GM04504 (cell line): ENCODE measurements around the gene EEF2.

Experiments used
- DNase-seq: peaks from one replicate; pipeline ENCODE4 v3.0.0-alpha.2; 2012; ENCODE audit warnings: low read depth

The EEF2 gene

GRCh38 chr19:3984908-3985642, at the start of gene EEF2:
Gene EEF2 (minus strand): TSS chr19:3985463. CDS start chr19:3985380, 83 bp downstream.
- DNase-seq = peak; percentile 74

- DNase-seq = no peak
These were observed 49.1 kb upstream of the EEF2 start for GRCh38 chr19:4034048-4035017.

- no peak for DNase-seq
These were observed 48.0 kb upstream of the EEF2 start for GRCh38 chr19:4033028-4033956.

- DNase-seq = no peak
These were observed 47.2 kb upstream of the EEF2 start for GRCh38 chr19:4032436-4032835.

GRCh38 chr19:4031420-4031819, 46.2 kb upstream of the EEF2 start:
- no peak for DNase-seq

- no peak for DNase-seq
These were observed 45.7 kb upstream of the EEF2 start for GRCh38 chr19:4030981-4031380.

GRCh38 chr19:4030552-4030951, 45.3 kb upstream of the EEF2 start:
- no peak for DNase-seq

GRCh38 chr19:4029247-4029614, 44.0 kb upstream of the EEF2 start:
- no peak for DNase-seq

- DNase-seq = no peak
These were observed 43.3 kb upstream of the EEF2 start for GRCh38 chr19:4028334-4029246.

GRCh38 chr19:4027146-4027545, 41.9 kb upstream of the EEF2 start:
- DNase-seq = no peak

- DNase-seq = no peak
These were observed 40.1 kb upstream of the EEF2 start for GRCh38 chr19:4025317-4025716.

GRCh38 chr19:4023600-4024398, 38.5 kb upstream of the EEF2 start:
- DNase-seq = no peak

- no peak for DNase-seq
These were observed 34.3 kb upstream of the EEF2 start for GRCh38 chr19:4019578-4019977.

- DNase-seq = no peak
These were observed 33.7 kb upstream of the EEF2 start for GRCh38 chr19:4018775-4019504.

GRCh38 chr19:4018140-4018613, 32.9 kb upstream of the EEF2 start:
- DNase-seq = no peak

- no peak for DNase-seq
These were observed 31.8 kb upstream of the EEF2 start for GRCh38 chr19:4016903-4017638.

GRCh38 chr19:4016486-4016885, 31.2 kb upstream of the EEF2 start:
- DNase-seq = no peak

GRCh38 chr19:4015705-4016402, 30.6 kb upstream of the EEF2 start:
- DNase-seq = no peak
